Inferior parietal cortex (tissue), 1 donor: ENCODE data around the gene ERCC6L.
"Not testable (repeated sequence)": the region's sequence is repeated elsewhere in the genome, so short reads cannot be mapped to it uniquely, and the experiment has no call there.

Experiments used
- DNase-seq: peaks from one replicate; pipeline ENCODE4 v3.0.0-alpha.2; 2016; ENCODE audit errors: extremely low spot score

ERCC6L gene

GRCh38 chrX:72245461-72246089 lies 6.7 kb upstream of the ERCC6L start:
- DNase-seq = peak; percentile 44

GRCh38 chrX:72243472-72243871 lies 4.6 kb upstream of the ERCC6L start:
- DNase-seq = no peak

- DNase-seq = no peak
Observed at GRCh38 chrX:72240976-72241375, 2.1 kb upstream of the ERCC6L start.

DNA sequence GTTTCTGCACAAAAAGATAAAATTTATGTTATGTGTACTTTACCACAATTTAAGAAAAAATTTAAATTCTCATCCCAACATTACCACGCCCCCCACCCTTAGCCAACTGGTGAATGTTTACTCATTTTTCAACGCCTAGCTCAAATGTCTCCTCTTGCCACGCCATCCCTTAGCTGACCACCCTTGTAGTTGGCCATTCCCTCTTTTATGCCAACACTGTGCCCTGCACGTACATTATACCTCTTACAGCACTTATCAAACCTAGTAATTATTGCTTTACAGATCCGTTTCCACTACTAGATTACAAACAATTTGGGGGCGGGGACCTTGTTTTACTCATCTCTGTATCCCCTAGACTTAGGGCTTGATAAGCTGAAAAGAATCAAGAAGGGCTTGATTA lies 644 bp downstream of the ERCC6L start:
- no peak for DNase-seq

GRCh38 chrX:72236841-72237240 lies 2.0 kb downstream of the ERCC6L start:
- no peak for DNase-seq

DNA sequence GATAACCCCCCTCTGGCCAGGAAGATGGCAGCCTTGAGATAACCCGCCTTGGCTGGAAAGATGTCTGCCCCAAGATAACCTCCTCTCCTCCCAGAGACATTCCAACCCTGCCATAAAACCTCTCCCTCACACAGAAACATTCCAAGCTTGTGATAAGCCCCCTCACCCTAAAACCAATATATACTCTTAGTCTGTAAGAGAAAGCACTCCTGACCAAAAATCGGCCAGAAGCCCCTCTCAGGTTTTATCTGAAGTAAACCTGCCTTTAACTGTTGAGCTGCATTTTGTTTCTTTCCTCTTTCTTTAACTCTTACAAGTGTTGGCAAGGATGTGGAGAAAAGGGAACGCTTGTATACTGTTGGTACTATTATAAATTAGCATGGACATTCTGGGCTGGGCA lies 8.5 kb downstream of the ERCC6L start:
- DNase-seq = no peak

GRCh38 chrX:72220375-72220774 lies 18.5 kb downstream of the ERCC6L start:
- DNase-seq = not testable (repeated sequence)

DNA sequence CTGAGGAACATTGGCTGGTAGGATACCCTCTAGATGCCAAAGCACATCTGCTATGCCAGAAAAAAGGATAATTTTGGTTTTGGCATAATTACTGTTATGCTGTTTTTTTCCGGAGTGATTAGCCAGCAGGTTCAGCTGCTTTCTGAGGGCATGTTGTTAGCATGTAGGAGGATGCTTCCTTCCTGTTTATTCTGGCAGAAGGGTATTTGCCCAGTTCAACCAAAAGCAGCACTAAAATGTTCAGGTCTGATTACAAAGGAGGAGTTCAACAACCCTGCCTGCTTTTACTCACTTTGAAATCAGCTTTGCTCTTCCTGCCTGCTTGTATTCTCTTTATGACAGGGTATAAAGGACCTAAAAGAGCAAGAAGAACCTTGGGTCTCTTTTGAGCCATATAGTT lies 21.9 kb downstream of the ERCC6L start:
- DNase-seq = no peak

DNA sequence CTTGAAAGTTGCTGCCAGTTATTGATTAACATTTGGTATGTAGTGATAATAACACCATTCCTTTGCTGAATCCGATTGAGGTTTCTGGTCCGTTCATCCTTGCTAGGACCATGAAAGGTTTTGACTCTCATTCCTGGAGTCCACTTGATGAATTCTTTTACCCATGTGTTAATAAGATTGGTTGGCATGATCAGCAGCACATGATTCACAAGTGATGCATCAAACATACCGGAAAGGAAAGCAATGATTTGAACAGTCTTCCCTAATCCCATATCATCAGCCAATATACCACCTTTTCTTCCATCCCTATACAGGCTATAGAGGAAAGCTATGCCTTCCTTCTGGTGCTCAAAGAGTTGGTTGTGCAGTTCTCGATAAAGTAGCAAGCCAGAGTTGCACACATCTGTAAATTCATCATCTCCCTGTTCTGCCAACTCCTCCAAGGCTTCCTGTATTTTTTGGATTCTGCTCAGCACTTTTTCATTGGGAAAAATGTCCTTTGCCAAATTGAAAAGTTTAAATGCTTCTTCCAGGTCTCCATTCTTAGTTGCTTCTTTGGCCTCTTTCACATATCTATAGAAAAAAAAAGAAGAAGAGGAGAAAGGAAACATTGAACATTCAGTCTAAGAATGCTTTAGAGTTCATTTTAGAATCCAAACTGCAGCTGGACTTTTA lies 30.6 kb downstream of the ERCC6L start:
- DNase-seq = no peak

DNA sequence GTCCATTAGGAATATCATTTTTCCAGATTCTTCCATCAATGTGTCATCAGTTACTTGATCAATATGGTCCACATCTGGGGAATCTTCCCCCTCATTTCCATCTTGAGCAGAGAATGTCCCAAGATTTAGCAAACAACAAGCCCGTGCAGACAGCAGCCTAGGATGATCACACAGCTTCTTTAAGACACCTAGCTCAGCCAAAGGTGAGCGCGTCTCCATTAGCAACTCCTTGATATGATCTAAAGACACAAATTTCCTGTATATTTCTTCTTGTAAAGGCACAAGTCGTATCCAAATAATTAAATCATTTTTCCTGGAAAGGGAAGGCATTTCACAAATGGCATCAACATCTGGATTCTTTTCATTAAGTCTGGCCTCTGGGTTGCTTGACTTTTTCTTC lies 31.5 kb downstream of the ERCC6L start:
- no peak for DNase-seq

GRCh38 chrX:72205706-72206105 lies 33.1 kb downstream of the ERCC6L start:
- no peak for DNase-seq

DNA sequence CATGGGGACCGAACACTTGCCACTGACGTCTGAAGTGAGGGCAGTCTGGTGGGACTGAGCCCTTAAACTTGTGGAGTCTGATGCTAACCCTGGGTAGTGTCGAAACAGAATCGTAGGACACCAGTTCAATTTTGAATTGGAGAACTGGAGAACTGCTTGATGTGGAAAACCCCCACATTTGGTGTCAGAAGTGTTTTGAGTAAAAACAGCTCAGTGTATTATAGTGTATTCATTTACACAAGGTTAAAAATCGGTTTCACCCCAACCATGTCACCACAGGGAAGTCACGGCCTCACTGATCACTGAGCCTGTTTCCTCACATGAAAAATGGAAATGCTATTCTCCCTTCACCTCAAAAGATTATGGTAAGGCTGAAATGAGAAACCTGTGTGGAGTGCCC lies 35.4 kb downstream of the ERCC6L start:
- DNase-seq = no peak

DNA sequence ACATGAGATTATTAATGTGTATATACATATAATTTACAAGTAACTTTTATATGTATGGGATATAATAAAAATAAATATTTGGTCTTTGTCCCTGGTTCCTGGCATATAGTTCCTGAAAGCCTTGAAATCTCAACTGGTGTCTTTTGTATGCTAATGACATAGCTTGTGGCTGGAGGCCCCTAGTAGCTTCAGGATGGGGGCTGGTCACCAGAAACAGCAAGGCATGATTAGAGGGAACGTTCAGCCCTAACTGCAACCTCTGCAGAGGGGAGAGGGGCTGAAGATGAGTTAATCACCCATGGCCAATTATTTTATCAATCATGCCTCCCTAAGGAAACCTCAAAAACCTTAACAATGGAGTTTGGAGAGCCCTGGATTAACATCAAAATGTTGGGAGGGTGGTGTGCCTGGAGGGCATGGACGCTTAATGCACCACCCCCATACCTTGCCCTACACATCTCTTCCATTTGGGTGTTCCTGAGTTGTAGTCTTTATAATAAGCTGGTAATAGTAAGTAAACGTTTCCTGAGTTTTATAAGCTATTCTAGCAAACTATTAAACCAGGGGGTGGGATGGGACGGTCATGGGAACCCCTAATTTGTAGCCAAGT lies 35.9 kb downstream of the ERCC6L start:
- DNase-seq = no peak

- no peak for DNase-seq
Observed at GRCh38 chrX:72201836-72202536, 36.8 kb downstream of the ERCC6L start.

GRCh38 chrX:72182924-72183323 lies 55.9 kb downstream of the ERCC6L start:
- no peak for DNase-seq

GRCh38 chrX:72181178-72182125 lies 57.4 kb downstream of the ERCC6L start, which contains the start of gene PIN4:
Gene PIN4, plus strand, starts transcription at chrX:72181757. Its CDS starts 29 bp downstream, at chrX:72181786.
- DNase-seq = peak; percentile 87

- DNase-seq = no peak
Observed at GRCh38 chrX:72180539-72180938, 58.3 kb downstream of the ERCC6L start.

GRCh38 chrX:72176981-72177380 lies 61.8 kb downstream of the ERCC6L start:
- DNase-seq = no peak

GRCh38 chrX:72176289-72176688 lies 62.5 kb downstream of the ERCC6L start:
- DNase-seq = not testable (repeated sequence)

GRCh38 chrX:72169008-72169728 lies 69.7 kb downstream of the ERCC6L start:
- no peak for DNase-seq

DNA sequence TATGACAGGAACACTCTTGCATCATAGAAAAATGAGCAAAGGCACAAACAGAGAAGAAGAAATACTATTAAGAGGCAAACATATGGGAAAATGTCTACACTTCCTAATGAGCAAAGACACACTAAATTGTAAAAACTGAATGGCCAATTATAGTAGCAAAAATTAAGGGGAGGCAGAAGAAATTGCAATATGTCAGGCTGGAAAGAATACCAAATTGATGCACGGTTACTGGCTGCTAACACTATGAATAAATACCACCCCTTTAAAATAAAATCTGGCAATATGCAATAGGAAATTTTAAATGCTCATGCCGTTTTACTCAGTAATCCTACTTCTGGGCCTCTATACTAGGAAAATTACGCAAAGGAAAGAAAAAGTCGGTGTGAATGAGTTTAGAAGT lies 73.3 kb downstream of the ERCC6L start:
- DNase-seq = no peak
